GM19351 (cell line): ENCODE measurements around the gene ZNF532.
"Not testable (repeated sequence)": the region's sequence is repeated elsewhere in the genome, so short reads cannot be mapped to it uniquely, and the experiment has no call there.

Experiments used
- ATAC-seq: cut with Tn5 transposase; IDR thresholded peaks from one replicate; pipeline ENCODE4 v1.9.1; 2021; ENCODE audit warnings: mild to moderate bottlenecking, moderate library complexity; ENCODE audit not compliant: unreplicated experiment

ZNF532 gene

GRCh38 chr18:58848685-58849084, 16.0 kb upstream of the ZNF532 start:
- ATAC-seq, result no peak

DNA sequence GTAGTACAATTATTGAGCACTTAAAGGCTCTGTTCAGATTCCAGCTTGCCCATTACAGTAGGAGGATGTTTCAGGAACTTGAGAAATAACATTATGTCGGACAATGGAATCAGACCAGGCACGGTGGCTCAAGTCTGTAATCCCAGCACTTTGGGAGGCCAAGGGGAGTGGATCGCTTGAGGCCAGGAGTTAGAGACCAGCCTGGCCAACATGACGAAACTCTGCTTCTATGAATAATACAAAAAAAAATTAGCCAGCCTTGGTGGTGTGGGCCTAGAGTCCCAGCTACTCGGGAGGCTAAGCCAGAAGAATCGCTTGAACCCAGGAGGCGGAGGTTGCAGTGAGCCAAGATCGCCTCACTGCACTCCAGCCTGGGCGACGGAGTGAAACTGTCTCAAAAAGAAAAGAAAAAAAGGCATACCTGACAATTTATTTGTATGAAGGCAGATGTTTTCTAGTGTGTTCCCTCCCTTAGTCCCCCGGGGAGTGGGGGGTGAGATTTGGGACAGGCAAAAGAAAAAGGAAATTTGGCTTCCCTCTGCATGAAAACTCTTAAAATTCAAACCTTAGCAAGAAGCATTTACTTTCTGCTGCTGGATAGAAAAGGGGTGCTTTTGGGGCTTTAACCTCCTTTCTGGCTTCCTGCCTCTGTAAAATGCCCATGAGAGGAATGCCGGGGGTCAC, 13.7 kb upstream of the ZNF532 start:
- no peak for ATAC-seq

GRCh38 chr18:58851856-58852255, 12.8 kb upstream of the ZNF532 start:
- no peak for ATAC-seq

DNA sequence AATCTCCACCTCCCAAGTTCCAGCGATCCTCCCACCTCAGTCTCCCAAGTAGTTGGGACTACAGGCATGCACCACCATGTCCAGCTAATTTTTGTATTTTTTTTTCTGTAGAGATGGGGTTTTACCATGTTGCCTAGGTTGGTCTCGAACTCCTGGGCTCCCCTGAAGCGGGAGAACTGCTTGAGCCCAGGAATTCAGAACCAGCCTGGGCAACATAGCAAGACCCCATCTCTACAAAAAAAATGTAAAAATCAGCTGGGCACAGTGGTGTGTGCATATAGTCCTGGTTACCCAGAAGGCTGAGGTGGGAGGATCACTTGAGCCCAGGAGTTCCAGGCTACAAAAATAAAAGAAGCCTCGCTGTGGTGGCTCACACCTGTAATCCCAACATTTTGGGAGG, 12.0 kb upstream of the ZNF532 start:
- ATAC-seq, result no peak

DNA sequence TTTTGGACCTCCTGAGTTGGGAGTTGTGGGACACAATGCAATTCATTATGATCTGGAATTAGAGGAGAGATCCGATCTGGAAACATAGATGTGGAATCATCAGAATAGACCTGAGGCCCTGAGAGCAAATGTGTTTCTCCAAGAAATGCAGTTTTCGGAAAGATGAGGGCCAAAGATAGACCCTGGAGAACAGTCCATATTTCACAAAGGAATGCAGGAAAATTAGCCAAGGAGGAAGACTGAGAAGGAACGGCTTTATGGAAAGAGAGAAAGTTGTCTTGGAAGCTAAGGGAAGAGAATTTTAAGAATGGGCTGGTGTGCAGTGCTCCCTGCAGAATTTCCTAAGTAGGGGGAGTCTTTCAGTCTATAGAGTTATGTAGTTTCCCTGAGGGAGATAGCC, 11.1 kb upstream of the ZNF532 start:
- no peak for ATAC-seq

- ATAC-seq, result not testable (repeated sequence)
These were observed 9.2 kb upstream of the ZNF532 start for GRCh38 chr18:58855521-58855920.

DNA sequence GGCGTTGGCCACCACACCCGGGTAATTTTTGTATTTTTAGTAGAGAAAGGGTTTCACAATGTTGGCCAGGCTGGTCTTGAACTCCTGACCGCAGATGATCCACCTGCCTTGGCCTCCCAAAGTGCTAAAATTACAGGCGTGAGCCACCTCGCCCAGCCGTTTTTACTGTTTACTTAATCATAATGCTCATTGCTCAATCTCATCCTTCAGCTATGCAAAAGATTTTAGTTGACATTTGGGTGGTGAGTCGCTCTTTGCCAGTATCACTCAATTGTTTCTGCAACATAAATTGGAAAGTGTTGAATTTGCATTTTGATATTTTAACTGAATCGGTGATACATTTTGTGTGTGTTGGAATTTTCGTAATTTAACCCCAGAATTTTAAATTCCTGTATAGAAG, 7.8 kb upstream of the ZNF532 start:
- no peak for ATAC-seq

GRCh38 chr18:58858591-58859468, 5.8 kb upstream of the ZNF532 start:
- ATAC-seq, result no peak

GRCh38 chr18:58859907-58860306, 4.8 kb upstream of the ZNF532 start:
- ATAC-seq, result no peak

DNA sequence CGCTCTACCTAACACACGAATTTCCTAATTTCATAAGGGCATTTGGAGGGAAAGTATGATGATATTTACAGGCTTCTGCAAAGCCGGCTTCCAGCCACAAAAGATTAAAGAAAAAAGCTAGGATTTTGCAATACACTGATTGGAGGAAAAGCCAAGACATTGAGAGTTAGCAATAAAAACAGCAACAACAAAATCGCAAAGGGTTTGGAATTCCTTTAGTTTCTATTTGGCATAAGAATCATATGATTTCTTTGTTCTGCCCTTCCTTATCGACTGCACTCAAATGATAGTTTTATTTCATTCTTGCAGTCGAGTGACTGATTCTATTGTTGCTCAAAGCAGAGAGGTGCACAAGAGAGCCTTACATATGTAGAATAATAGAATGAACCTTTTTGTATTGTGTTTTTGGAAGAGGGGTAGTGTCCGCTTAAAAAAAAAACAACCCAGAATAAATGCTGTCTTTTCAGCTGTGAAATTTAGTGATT, 3.9 kb upstream of the ZNF532 start:
- no peak for ATAC-seq

DNA sequence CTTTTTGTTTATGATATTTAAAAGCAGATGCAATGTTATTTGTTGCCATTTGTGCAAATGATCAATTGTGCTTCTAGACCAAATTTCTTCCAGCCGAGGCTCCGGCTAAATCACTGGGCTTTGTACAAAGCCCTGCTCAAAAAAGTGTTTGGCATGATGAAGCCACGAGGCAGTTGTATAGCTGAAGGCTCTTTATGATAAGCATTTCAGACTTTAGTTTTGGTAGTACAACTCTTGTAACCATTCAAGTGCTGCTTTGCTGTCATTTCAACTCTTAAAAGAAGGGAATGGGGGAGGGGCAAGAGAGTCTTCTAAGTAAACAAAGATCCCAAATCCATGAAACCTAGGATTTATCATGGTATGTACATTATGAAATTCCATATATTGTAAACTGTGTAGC, 3.3 kb upstream of the ZNF532 start:
- no peak for ATAC-seq

GRCh38 chr18:58861861-58862301, 2.8 kb upstream of the ZNF532 start:
- no peak for ATAC-seq

DNA sequence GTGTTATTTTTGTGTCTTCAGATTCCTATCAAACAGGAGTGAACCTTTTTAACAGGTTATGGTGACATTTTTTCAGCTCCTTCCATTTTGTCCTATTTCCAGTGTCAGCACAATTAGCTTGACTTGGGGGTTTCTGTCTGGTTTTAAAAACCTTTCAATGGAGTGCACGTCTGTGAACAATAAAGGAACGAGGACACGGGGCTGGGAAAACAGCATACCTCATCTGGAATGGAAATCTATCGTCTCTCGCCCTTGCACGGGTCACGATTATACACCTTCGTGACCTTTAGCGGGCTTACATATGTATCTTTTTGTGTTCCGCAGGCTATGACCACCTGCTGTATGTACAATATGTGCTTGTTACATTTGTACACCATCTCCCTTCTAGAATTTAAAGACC, 2.3 kb upstream of the ZNF532 start:
- ATAC-seq, result no peak

GRCh38 chr18:58862851-58863538, 1.7 kb upstream of the ZNF532 start:
- ATAC-seq, result no peak

- ATAC-seq, result peak; percentile 62
These were observed 1.0 kb upstream of the ZNF532 start for GRCh38 chr18:58863539-58864145.

- no peak for ATAC-seq
These were observed 435 bp downstream of the ZNF532 start for GRCh38 chr18:58865033-58865590.

DNA sequence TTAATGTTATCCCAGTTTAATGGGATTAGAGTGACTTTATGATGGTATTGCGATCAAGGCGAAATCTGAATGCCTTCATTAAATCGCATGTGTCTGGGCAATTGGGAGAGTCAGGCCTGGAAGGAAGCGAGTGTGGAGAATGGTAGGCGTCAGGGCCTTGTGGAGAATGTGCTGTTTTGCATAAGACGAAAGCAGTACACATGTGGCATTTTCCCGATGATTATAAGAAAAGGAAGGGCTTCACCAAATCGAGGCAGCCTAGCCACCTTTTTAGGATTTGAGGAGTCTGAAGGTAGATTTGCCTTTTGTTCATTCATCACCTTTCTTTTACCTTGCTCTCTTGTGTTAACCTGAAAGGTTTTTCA, 1.0 kb downstream of the ZNF532 start:
- ATAC-seq, result no peak

- no peak for ATAC-seq
These were observed 1.5 kb downstream of the ZNF532 start for GRCh38 chr18:58866066-58866772.

GRCh38 chr18:58866773-58867150, 2.1 kb downstream of the ZNF532 start:
- no peak for ATAC-seq

DNA sequence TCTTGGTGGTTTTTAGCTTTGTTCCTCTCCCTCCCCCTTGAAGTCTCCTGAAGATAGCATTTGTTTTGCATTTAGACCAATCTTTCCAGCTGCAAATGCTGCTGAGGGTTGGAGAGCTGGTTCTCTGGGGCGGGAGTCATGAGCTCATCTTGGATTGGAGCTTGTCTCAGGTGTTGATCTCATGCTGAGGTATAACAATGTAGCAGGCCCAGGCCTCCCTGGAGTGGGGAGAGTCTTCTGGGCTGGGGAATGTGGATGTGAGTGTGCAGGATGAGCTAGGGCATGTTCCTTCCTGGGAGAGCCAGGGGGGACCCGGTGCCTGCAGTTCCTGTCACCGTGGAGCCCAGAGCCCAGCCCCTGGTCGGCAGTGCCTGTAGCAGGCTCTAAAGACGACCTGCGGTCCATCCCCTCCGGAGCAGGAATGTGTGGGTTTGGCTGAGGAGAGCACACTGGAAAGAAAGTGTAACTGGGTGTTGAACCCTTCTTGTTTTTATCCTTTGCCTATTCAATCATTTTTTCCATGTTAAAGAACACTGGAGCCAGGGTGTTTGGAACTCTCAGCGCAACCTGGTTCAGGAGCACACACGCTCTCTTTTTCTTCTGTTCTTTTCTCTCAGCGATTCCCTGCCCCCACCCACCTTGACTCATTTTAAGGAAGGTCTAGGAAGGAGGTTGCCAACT, 2.7 kb downstream of the ZNF532 start:
- ATAC-seq, result no peak
